ENCODE results near the gene EXOC6B.

GRCh38 chr2:72175636-72176035 lies 650.2 kb downstream of the EXOC6B start:
- TF ChIP-seq NFE2L1 (CRISPR knock-in tag; IDR thresholded peaks at IDR 0.05) (no peak), CTCF (IDR thresholded peaks at IDR 0.05) (no peak), NR3C1 (CRISPR knock-in tag; conservative IDR thresholded peaks at IDR 0.05; ENCODE audit: low read depth) (no peak), KAT7 (CRISPR knock-in tag; IDR thresholded peaks at IDR 0.05; ENCODE audit: borderline replicate concordance) (no peak), TP53 (CRISPR knock-in tag; IDR thresholded peaks at IDR 0.05) (no peak), SP1 (CRISPR knock-in tag; conservative IDR thresholded peaks at IDR 0.05) (no peak), ATF1 (CRISPR knock-in tag; IDR thresholded peaks at IDR 0.05) (no peak)
- TF ChIP-seq, protein P1, sequence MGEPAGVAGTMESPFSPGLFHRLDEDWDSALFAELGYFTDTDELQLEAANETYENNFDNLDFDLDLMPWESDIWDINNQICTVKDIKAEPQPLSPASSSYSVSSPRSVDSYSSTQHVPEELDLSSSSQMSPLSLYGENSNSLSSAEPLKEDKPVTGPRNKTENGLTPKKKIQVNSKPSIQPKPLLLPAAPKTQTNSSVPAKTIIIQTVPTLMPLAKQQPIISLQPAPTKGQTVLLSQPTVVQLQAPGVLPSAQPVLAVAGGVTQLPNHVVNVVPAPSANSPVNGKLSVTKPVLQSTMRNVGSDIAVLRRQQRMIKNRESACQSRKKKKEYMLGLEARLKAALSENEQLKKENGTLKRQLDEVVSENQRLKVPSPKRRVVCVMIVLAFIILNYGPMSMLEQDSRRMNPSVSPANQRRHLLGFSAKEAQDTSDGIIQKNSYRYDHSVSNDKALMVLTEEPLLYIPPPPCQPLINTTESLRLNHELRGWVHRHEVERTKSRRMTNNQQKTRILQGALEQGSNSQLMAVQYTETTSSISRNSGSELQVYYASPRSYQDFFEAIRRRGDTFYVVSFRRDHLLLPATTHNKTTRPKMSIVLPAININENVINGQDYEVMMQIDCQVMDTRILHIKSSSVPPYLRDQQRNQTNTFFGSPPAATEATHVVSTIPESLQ (CRISPR knock-in tag; IDR thresholded peaks at IDR 0.05), result no peak
- TF ChIP-seq, protein P2, sequence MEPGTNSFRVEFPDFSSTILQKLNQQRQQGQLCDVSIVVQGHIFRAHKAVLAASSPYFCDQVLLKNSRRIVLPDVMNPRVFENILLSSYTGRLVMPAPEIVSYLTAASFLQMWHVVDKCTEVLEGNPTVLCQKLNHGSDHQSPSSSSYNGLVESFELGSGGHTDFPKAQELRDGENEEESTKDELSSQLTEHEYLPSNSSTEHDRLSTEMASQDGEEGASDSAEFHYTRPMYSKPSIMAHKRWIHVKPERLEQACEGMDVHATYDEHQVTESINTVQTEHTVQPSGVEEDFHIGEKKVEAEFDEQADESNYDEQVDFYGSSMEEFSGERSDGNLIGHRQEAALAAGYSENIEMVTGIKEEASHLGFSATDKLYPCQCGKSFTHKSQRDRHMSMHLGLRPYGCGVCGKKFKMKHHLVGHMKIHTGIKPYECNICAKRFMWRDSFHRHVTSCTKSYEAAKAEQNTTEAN (CRISPR knock-in tag; IDR thresholded peaks at IDR 0.05), result no peak
